Panc1 (cell line): Measurements from ENCODE around the gene FAM47C. TPM values are rescaled to one million over a fixed set of nuclear protein-coding genes. Genes with fewer than 3 reads are reported as not detected.
"Not testable (repeated sequence)": the region's sequence is repeated elsewhere in the genome, so short reads cannot be mapped to it uniquely, and the experiment has no call there.

Experiments used
- ATAC-seq: fragments of 200-7000 bp; cut with Tn5 transposase; 2 replicates; pipeline ENCODE4 v1.9.1; 2020; ENCODE audit warnings: mild to moderate bottlenecking, moderate library complexity
- BruUV-seq: library from RNA; stranded (reverse); fragments of 400-500 nt; replicated peaks from 2 replicates; lab custom pipeline; 2021; lab: Mats Ljungman, UMichigan
- CTCF ChIA-PET: fragments of 300-600 bp; sonication (Branson Sonifier 250); formaldehyde crosslinking; loops from one replicate; lab custom pipeline; 2022; ENCODE audit warnings: antibody characterized with exemption; lab: Charles Lee
- POLR2A ChIA-PET: fragments of 300-600 bp; sonication (Branson Sonifier 250); formaldehyde crosslinking; loops from one replicate; lab custom pipeline; 2022; ENCODE audit warnings: antibody characterized with exemption; lab: Charles Lee
- DNase-seq: peaks from one replicate; pipeline ENCODE4 v3.0.0-alpha.2; 2010; ENCODE audit warnings: low read depth, low spot score
- H3K27ac ChIP-seq: 2 replicates; pipeline ENCODE4 v1.5.1; 2011; ENCODE audit warnings: mild to moderate bottlenecking, low read length, inconsistent platforms
- H3K27me3 ChIP-seq: fragments of 200-500 bp; sonication (Bioruptor generic); 2 replicates; pipeline ENCODE4 v1.6.0; 2014; ENCODE audit warnings: low read length, inconsistent platforms; ENCODE audit not compliant: control insufficient read depth, insufficient read depth
- H3K36me3 ChIP-seq: fragments of 200-500 bp; sonication (Bioruptor generic); 2 replicates; pipeline ENCODE4 v1.5.1; 2014; ENCODE audit warnings: inconsistent platforms, mild to moderate bottlenecking, low read length, moderate library complexity; ENCODE audit not compliant: control insufficient read depth, insufficient read depth
- H3K4me1 ChIP-seq: 2 replicates; pipeline ENCODE4 v1.5.1; 2011; ENCODE audit warnings: inconsistent platforms, mild to moderate bottlenecking, low read length, moderate library complexity; ENCODE audit not compliant: control insufficient read depth, insufficient read depth
- H3K4me3 ChIP-seq, 2 experiments: 2 replicates each; pipeline ENCODE4 v1.5.1; 2011 to 2012; ENCODE audit warnings: low read depth in 2 of 2, low read length in 2 of 2, mild to moderate bottlenecking in 2 of 2, inconsistent platforms in 1 of 2, moderate library complexity in 1 of 2
- H3K9me3 ChIP-seq: fragments of 200-500 bp; sonication (Bioruptor generic); 2 replicates; pipeline ENCODE4 v1.5.1; 2014; ENCODE audit warnings: low read depth, mild to moderate bottlenecking, inconsistent platforms, low read length, moderate library complexity; ENCODE audit not compliant: control insufficient read depth, insufficient read depth
- POLR2AphosphoS5 ChIP-seq: IDR thresholded peaks from 2 replicates; pipeline ENCODE4 v1.6.1; 2012; ENCODE audit warnings: mild to moderate bottlenecking, low read depth, low read length, moderate library complexity
- SIN3A ChIP-seq: IDR thresholded peaks from 2 replicates; pipeline ENCODE4 v1.6.1; 2012; ENCODE audit warnings: low read depth, mild to moderate bottlenecking, low read length, moderate library complexity, borderline replicate concordance; ENCODE audit not compliant: insufficient read depth
- TCF7L2 ChIP-seq: IDR thresholded peaks from 2 replicates; pipeline ENCODE4 v1.6.1; 2011; ENCODE audit warnings: mild to moderate bottlenecking, low read depth, low read length, inconsistent platforms
- in situ Hi-C: cut with HindIII; loops from 2 replicates; pipeline ENCODE4 v1.10.0; 2016; ENCODE audit warnings: low sequenced_read_pairs, low pct_unique_long_range_greater_than_20kb
- intact Hi-C: fragments of 100-400 bp; cut with micrococcal nuclease; formaldehyde crosslinking; loops from one replicate; pipeline ENCODE4 v1.10.0; 2022; ENCODE audit not compliant: unreplicated experiment
- total RNA-seq: library from RNA; stranded (reverse); gene quantifications from one replicate; pipeline ENCODE4 v1.2.1, GENCODE V29; 2021; ENCODE audit not compliant: unreplicated experiment
- TF ChIP-seq, protein P1 (sequence below), 2 experiments: IDR thresholded peaks; 2 replicates each; pipeline ENCODE4 v1.6.1; 2011 to 2012; ENCODE audit warnings: low read depth in 2 of 2, control low read depth in 1 of 2, low read length in 1 of 2, mild to moderate bottlenecking in 1 of 2, moderate library complexity in 1 of 2; ENCODE audit not compliant: insufficient read depth in 1 of 2
- TF ChIP-seq, protein P2 (sequence below): fragments of 450-650 bp; IDR thresholded peaks from 2 replicates; pipeline ENCODE4 v1.5.1; 2017; ENCODE audit warnings: mild to moderate bottlenecking

The FAM47C gene
- total RNA-seq, 1 experiment from 2014 or later, result not detected

DNA sequence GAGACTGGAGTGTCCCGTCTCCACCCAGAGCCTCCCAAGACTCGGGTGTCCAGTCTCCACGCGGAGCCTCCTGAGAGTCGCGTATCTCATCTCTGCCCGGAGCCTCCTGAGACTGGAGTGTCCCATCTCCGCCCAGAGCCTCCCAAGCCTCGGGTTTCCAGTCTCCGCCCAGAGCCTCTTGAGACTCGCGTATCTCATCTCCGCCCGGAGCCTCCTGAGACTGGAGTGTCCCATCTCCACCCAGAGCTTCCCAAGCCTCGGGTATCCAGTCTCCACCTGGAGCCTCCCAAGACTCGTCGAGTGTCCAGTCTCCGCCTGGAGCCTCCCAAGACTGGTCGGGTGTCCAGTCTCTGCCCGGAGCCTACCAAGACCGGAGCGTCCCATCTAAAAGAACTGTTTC is 2.3 kb downstream of the FAM47C start:
- no peak overlapping the region for H3K27ac ChIP-seq
- ATAC-seq (no peak), DNase-seq (no peak)
- TF ChIP-seq TCF7L2, result no peak
- no peak for TF ChIP-seq POLR2AphosphoS5
- TF ChIP-seq, protein P1, sequence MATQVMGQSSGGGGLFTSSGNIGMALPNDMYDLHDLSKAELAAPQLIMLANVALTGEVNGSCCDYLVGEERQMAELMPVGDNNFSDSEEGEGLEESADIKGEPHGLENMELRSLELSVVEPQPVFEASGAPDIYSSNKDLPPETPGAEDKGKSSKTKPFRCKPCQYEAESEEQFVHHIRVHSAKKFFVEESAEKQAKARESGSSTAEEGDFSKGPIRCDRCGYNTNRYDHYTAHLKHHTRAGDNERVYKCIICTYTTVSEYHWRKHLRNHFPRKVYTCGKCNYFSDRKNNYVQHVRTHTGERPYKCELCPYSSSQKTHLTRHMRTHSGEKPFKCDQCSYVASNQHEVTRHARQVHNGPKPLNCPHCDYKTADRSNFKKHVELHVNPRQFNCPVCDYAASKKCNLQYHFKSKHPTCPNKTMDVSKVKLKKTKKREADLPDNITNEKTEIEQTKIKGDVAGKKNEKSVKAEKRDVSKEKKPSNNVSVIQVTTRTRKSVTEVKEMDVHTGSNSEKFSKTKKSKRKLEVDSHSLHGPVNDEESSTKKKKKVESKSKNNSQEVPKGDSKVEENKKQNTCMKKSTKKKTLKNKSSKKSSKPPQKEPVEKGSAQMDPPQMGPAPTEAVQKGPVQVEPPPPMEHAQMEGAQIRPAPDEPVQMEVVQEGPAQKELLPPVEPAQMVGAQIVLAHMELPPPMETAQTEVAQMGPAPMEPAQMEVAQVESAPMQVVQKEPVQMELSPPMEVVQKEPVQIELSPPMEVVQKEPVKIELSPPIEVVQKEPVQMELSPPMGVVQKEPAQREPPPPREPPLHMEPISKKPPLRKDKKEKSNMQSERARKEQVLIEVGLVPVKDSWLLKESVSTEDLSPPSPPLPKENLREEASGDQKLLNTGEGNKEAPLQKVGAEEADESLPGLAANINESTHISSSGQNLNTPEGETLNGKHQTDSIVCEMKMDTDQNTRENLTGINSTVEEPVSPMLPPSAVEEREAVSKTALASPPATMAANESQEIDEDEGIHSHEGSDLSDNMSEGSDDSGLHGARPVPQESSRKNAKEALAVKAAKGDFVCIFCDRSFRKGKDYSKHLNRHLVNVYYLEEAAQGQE (IDR thresholded peaks at IDR 0.05; ENCODE audit: insufficient read depth in 1 of 2, low read depth in 2 of 2, low read length in 1 of 2), result no peak
- TF ChIP-seq, protein P2, sequence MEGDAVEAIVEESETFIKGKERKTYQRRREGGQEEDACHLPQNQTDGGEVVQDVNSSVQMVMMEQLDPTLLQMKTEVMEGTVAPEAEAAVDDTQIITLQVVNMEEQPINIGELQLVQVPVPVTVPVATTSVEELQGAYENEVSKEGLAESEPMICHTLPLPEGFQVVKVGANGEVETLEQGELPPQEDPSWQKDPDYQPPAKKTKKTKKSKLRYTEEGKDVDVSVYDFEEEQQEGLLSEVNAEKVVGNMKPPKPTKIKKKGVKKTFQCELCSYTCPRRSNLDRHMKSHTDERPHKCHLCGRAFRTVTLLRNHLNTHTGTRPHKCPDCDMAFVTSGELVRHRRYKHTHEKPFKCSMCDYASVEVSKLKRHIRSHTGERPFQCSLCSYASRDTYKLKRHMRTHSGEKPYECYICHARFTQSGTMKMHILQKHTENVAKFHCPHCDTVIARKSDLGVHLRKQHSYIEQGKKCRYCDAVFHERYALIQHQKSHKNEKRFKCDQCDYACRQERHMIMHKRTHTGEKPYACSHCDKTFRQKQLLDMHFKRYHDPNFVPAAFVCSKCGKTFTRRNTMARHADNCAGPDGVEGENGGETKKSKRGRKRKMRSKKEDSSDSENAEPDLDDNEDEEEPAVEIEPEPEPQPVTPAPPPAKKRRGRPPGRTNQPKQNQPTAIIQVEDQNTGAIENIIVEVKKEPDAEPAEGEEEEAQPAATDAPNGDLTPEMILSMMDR, result no peak
- no peak for TF ChIP-seq SIN3A
- in situ Hi-C loops (no loop called here), intact Hi-C loops (no loop called here)
- no peak overlapping the region for H3K4me3 ChIP-seq
- ChIA-PET POLR2A (no interaction called here), CTCF (no interaction called here)
- no peaks in the 10 kb centered on the region for H3K9me3 ChIP-seq
- no peaks in the 10 kb centered on the region for H3K27me3 ChIP-seq
- no peaks in the 10 kb centered on the region for H3K4me1 ChIP-seq
- H3K36me3 ChIP-seq, result no peaks in the 10 kb centered on the region
- BruUV-seq, result no TSS peak

DNA sequence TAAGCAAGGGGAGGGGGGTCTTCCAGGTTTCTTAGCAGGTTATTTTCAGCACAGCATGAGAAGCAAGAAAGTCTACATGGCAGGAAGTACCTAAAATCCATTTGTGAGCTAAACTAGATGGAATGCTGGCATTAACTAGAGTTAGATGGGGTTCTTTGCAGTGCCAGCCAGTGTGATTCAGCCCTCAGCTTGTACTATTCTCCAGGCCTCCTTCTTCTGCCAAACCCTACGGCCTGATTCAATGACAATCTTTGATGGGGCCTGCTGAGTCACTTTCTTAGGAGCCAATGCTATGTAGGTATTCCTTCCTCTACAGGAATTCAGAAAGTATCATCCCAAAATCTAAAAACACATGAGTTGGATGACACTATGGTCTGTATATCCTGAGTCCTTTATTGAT is 26.1 kb downstream of the FAM47C start:
- POLR2A ChIA-PET, CTCF ChIA-PET, ATAC-seq, H3K27me3 ChIP-seq, H3K9me3 ChIP-seq, H3K36me3 ChIP-seq, H3K27ac ChIP-seq, BruUV-seq, DNase-seq, H3K4me1 ChIP-seq, intact Hi-C loops, H3K4me3 ChIP-seq, in situ Hi-C loops: not testable (repeated sequence)

DNA sequence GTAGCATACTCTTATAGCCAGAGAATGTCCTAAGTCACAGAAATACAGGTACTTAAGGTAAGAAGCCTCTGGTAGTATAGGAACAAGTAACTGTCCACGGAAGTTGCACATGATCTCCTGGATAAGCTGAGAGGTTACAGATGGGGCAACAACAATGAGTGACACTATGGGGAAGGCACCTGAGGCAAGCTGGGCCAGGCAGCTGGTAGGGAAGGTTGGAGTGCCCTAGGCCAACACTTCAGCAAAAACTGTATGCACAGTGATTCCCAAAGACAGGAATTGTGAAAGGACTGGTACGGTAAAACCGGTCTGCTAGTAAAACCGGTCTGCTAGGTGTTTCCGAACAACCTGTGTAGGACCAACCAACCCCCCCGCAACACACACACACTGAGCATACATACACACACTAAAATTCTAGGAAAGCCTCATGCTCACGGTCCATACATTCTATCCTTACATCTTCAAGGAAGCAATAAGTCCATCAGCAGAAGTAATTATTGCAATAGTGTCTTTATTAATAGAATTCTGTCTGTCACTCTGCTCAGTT is 28.6 kb downstream of the FAM47C start:
- H3K4me1 ChIP-seq, H3K27ac ChIP-seq, BruUV-seq, H3K27me3 ChIP-seq, H3K4me3 ChIP-seq, DNase-seq, intact Hi-C loops, POLR2A ChIA-PET, CTCF ChIA-PET, H3K9me3 ChIP-seq, ATAC-seq, H3K36me3 ChIP-seq, in situ Hi-C loops: not testable (repeated sequence)

DNA sequence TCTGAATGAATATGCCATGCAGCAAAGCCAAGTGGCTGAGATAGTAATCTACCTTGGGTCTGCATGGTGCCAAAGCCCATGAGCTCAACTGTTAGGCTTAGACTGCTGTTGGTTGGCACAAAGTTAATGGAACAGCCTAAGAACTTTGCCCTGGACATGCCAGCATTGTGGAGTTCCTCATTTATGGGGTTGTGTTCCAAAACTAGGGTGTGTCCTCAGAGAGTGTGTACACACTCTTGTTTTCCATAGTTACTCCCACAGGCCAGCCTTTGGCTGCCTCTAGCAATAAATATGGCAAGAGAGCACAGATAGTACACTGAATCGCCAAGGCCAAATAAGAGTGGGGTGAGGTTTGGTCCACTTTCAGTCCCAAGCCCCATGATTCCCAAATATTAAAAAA is 30.6 kb downstream of the FAM47C start:
- intact Hi-C loops, in situ Hi-C loops, BruUV-seq, H3K4me3 ChIP-seq, CTCF ChIA-PET, POLR2A ChIA-PET, H3K27me3 ChIP-seq, DNase-seq, ATAC-seq, H3K4me1 ChIP-seq, H3K27ac ChIP-seq, H3K9me3 ChIP-seq, H3K36me3 ChIP-seq: not testable (repeated sequence)

DNA sequence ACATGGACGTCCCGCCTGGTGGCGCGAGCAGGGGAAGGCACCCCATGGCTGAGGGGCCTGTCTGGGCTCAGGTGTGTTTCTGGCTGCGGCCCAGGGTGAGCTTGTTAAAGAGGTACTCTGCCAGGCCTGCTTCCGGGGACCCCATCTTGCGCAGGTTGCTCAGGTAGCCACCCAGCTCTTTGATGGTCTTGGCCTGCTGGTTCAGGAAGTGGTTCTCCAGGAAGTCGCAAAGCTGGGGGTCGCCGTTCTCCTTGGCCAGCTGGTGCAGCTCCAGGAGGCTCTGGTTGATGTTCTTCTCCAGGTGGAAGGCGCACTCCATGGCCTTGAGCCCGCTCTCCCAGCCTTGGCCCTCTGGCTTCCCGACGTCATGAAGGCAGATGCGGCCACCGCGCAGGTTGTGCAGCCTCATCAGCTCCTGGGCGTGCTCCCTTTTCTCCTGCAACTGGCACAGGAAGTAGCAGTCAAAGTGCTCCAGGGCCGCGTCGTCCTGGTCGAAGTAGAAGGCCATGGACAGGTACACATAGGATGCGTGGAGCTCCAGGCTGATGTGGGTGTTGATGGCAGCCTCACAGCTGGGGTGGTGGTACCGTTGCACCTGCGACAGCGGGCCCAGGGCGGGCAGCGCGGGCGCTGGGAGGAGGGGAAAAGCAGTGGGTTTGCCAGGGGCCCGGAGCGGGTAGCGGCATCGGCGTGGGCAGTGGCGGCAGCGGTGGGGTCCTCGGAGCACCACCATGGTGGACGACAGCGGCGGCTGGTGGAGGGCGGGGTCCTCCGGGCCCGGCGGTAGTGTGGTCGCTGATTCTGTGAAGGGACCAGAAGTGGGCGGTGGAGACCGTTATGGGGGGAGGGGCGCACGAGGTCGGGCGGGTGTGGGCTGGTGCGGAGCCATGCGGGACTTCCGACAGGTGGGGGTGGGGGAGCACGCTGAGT is 35.1 kb downstream of the FAM47C start:
- H3K27me3 ChIP-seq, BruUV-seq, ATAC-seq, POLR2A ChIA-PET, in situ Hi-C loops, H3K36me3 ChIP-seq, H3K4me1 ChIP-seq, intact Hi-C loops, DNase-seq, CTCF ChIA-PET, H3K4me3 ChIP-seq, H3K27ac ChIP-seq, H3K9me3 ChIP-seq: not testable (repeated sequence)
